NCI-H446 treated with DMSO at 0.1 percent for 48 hours (cell line): ENCODE results near the gene C6orf15.
"Not testable (repeated sequence)": the region's sequence is repeated elsewhere in the genome, so short reads cannot be mapped to it uniquely, and the experiment has no call there.

Source experiments
- DNase-seq: peaks from one replicate; lab custom pipeline; 2025; lab: John Stamatoyannopoulos, UW

Gene C6orf15

DNA sequence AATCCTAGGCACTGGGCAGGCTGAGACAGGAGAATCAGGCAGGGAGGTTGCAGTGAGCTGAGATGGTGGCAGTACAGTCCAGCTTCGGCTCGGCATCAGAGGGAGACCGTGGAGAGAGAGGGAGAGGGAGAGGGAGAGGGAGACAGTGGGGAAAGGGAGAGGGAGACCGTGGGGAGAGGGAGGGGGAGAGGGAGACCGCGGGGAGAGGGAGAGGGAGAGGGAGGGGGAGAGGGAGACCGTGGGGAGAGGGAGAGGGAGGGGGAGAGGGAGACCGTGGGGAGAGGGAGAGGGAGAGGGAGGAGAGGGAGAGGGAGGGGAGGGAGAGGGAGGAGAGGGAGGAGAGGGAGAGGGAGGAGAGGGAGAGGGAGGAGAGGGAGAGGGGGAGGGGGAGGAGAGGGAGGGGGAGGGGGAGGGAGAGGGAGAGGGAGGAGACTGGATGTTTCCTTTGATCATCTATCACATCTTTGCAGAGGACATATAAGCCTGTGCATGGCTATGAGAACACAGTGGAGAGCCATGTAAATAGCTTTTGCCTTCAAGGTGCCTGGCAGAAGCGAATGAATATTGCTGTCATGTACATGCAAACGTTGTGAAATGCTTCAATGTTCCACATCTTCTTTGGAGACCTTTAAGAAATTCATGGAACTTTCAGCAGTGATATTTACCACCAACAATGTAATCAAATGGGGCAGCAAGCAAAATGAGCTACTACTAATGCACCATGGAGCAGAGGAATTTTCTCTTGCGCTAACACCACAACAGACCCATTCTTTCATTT lies 44.3 kb downstream of the C6orf15 start:
- DNase-seq, result not testable (repeated sequence)

DNA sequence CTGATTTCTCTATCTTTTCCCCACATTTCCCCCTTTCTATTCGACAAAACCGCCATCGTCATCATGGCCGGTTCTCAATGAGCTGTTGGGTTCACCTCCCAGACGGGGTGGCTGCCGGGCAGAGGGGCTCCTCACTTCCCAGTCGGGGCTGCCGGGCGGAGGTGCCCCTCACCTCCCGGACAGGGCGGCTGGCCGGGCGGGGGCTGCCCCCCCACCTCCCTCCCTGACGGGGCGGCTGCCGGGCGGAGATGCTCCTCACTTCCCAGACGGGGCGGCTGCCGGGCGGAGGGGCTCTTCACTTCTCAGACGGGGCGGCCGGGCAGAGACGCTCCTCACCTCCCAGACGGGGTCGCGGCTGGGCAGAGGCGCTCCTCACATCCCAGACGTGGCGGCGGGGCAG lies 45.3 kb downstream of the C6orf15 start:
- not testable (repeated sequence) for DNase-seq

DNA sequence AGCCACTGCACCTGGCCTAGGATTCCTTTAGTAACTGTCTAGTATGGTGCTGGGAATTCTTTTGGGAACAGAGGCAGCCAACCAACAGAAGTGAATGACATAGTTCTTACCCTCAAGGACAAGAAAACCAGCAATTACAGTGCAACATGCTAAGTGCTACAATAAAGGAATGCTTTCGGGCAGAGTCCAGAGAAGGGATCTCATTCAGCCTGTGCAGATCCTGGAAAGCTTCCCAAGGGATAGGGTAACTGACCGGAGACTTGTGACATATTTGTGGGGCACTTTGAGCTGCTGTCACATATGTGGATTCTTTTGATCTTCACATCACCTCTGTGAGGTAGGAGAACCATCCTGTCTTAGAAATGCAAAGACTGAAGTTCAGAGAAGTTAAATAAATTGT lies 46.8 kb downstream of the C6orf15 start:
- no peak for DNase-seq

DNA sequence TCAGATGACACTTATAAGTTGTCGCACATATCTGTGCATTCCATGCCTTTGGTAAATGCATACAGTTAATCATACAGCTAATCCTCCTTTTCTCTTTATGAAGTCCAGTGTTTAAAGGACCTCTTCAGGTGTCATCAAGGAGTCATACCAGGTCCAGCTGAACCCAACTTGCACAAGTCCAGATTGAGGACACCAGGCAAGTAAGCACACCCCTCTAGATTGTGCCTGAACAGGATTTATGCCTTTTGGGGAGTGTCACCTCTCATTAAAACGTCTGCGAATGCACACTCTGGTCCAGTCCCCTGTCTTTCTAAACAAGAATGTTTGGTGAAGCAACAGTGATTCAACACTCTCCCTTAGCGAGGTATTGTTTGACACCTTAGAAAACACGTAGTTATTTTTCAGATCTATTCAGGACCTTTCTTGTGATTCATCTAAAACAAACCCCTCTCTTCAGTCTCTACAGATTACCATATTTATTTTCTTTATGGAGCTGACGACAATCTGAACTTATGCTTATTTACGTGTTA lies 48.4 kb downstream of the C6orf15 start:
- DNase-seq, result no peak
